ENCODE data around the gene FAM222A.

FAM222A gene

DNA sequence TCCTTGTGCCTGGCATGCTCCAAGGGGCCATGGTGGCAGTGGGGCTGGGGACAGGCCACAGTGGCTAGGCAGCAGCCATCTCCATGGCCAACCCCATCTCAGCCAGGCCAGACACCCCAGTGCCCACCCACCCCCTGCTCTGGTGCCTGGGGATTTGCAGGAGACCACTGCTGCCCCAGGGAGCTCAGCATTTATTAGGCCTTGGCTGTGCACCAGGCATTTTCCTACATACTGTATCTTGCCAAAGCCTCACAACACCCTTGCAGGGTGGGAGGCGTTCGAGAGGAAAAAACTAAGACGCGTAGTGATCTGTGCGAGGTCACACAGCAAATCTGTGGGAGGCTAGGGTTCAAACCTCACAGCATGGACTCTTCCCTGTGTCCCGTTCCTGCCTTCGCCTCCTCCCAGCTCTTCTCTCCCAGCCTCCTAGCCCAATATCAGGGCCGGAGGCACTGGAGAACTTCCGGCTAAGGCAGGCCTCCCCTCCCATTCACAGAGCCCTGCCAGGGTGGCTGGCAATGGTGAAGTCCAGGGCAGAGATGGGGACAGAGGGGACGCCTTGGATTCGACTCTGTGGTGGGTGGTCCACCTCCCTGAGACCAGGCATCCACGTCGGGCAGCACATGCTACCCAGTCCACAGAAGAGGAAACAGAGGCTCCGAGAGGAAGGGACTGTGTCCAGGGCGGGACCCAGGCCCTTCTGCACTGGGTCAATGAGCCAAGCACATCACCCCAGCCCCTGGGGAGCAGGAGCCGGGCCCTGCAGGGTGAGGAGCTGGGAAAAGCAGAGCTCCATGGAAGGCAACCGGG lies 57.4 kb downstream of the FAM222A start:
- DNase-seq (ENCODE audit: low read depth in 2 of 3, low spot score in 2 of 3): no peak

DNA sequence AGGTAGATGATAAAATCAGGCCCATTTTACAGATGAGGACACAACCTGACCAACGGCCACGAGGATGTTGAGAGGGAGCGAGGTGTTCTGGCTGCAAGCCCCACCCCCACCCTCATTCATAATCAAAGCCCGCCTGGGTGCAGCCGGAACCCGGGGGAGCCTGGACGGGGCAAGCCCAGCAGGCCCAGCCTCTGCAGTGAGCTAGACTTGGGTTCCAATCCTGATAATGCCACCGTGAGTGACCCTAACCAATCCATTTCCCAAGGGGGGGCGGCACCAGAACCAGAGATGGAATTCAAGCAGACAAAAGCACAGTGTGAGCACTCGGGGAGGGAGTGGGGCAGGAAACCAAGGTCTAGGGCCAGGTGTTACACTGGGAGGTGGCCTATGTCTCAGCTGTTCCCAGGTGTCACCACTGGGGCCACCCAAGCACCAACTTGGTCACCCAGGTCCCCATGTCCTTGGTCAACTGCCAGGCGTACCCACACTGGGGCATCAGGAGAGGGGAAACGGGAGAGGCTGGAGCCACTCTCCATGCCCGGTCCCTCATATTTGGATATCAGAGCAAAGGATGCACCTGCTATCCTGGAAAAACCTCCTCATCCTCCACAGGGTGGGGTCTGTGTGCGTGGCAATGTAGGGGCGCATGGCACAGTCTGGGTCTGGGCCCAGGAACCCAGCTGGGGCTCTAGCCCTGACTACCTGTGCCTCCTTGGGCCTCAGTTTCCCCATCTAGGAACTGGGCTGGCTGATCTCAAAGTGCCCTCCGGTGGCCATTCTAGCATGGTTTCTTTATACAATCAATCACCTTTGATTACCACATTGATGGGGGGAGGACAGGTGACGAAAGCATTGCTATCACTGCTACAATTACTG lies 58.4 kb downstream of the FAM222A start:
- DNase-seq (ENCODE audit: low read depth in 2 of 3, low spot score in 2 of 3): no peak

DNA sequence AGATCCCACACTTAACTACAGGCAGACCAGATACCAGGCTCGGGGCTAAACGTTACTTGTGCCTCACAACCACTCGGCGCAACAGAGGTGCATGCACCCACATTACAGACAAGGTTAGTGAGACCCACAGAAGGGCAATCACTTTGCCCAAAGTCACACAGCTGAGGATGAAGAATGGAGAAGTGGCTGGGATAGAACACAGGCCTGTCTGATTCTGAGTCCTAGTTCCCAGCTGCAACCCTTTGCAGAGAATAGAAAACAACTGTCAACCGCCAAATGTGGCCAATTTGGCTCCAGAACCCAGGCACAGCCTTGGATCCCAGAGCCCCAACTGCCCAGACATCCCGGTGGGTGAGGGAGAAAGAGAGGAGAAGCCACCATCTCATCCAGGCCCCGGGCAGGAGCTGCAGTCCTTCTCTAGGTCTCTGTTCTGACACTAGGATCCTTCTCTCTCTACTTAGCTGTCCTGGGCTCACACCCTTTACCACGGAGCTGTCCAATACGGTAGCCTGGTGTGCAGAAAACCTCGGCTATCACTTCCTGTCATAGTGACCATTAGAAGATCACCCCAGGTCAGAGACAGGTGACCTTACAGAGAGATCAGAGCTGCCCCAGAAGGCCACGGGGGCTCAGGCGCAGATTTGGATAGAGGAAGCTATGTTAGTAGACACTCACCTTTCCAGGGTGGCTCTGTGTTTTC lies 59.1 kb downstream of the FAM222A start:
- DNase-seq (ENCODE audit: low read depth in 2 of 3, low spot score in 2 of 3): no peak

DNA sequence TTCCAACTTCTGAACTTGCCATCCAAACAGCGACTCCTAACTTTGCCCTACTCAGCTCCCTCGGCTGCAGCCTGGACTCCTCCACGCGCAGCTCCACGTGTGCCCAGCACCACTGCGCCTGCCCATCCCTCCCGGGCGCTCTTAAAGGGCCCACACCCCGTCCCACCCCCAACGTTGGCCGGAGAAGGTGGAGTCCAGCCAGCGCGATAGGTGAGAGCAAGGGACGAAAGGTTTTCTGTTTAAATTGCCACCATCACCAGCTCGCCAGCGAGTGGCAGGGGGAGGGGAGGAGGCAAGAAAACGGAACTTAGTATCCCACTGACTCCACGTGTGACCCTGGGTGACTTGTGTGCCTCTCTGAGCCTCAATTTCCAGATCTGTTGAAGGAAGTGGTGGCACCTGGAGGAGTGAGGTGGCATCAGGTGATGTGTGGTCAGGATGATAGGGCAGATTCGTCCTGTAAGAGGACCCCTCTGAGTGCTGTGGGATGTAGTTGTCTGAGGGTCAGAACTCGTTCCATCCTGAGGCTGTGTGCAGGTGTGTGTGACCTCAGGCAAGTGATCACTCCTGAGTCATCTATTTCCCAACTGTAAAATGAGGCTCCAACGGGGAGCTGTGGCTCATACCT lies 59.9 kb downstream of the FAM222A start:
- no peak for DNase-seq (ENCODE audit: low read depth in 2 of 3, low spot score in 2 of 3)

DNA sequence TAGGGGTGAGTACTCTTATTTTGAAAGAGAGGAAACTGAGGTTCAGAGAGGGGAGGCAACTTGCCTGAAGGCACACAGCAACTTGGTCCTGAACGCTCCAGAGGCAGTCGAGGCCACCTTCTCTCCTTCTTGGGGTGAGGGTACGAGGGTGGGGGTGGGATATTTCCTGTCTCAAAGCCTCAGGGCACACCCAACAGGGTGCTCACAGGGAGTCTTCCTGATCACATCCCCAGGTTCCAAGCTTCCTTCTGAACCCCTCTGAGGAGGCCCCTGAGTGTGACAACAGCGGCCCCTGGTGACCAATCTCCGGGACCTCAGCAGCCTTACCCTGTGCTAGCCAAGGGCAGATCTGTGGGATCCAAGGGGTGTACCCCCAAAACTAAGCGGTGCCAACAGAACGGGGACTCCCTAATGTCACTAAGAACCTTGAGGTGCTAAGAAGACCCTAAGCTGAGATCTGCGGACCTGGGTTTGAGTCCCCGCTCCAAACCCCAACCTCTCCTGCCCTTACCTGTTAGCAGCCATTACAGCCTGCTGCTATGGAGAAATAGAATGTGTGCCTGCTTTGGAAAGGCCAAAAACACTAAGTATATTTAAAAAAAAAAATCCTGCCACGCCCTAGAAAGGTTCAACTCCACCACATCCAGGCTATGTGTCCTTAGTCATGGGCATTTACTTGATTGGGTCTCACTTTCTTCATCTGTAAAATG lies 61.7 kb downstream of the FAM222A start:
- DNase-seq (ENCODE audit: low read depth in 2 of 3, low spot score in 2 of 3): peak in 2 of 3 experiments; percentile 44 to 61

DNA sequence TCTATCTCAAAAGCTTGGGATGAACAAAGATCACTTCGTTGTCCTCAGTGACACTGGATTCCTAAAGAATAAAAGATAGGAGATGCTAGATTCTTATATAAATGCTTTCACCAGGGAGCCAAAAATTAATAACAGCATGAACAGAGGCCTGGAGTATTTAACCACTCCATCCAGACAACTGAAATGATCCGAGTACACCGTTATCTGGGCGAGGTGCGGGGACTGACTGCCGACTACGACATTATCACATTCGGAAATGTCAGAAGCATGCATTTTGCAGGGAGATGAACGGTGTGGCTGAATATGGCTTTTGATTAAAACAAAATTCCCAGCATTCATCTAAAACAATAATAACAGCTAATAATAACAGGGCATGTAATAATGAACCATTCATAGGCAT lies 63.0 kb downstream of the FAM222A start:
- no peak for DNase-seq (ENCODE audit: low read depth in 2 of 3, low spot score in 2 of 3)

DNA sequence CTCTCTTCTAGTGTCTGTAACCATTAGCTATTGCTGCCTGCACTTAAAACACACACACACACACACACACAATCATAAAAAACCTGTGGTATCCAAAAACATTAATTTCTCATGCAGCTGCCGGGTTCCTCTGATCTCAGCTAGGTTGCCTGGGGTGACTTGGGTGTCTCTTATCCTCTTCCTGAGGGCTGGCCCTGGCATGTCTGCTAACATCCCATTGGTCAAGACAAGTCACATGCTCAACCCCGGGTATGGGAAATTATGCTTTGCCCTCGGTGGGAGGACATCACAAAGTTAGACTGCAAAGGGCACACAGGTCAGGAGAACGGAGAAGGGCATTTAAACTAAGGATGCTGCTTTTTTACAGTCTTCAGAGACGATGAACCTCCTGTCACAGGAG lies 63.9 kb downstream of the FAM222A start:
- peak in 1 of 3 experiments; percentile 9 for DNase-seq (ENCODE audit: low read depth in 2 of 3, low spot score in 2 of 3)

DNA sequence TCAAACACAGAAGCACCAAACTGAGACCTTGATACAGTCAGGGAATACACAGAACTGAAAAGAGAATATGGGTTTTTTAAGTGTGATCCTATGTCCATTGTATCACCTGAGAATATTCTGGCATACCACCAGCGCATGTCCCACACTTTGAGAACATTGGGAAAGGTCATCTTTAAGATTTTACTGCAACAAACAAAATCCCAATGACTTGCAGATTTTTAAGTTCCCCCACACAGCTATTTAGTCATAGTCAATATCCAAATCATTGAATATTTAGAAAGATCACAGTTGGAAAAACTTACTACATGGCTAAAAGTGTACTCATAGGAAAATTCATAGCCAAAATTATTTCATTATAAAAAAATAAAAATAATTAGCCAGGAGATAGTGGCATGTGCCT lies 65.1 kb downstream of the FAM222A start:
- no peak for DNase-seq (ENCODE audit: low read depth in 2 of 3, low spot score in 2 of 3)

DNA sequence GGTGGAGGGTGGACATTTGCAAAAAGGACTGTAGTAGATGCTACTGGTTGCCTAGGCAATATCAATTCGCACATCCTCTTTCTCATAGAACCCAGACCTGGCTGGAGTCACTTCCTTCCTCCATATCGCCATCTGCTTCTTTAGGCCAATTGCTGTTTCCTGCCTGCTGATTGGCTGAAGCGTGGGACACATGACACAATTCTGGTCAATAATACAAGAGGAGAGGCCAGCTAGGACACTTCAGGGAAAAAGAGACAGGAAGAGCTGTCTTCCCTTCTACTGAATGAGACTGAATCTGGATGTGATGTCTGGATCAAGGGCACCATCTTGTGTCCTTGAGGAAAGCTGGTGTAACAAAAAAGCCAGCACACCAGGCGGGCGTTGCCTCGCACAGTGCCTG lies 65.8 kb downstream of the FAM222A start:
- DNase-seq (ENCODE audit: low read depth in 2 of 3, low spot score in 2 of 3): no peak

DNA sequence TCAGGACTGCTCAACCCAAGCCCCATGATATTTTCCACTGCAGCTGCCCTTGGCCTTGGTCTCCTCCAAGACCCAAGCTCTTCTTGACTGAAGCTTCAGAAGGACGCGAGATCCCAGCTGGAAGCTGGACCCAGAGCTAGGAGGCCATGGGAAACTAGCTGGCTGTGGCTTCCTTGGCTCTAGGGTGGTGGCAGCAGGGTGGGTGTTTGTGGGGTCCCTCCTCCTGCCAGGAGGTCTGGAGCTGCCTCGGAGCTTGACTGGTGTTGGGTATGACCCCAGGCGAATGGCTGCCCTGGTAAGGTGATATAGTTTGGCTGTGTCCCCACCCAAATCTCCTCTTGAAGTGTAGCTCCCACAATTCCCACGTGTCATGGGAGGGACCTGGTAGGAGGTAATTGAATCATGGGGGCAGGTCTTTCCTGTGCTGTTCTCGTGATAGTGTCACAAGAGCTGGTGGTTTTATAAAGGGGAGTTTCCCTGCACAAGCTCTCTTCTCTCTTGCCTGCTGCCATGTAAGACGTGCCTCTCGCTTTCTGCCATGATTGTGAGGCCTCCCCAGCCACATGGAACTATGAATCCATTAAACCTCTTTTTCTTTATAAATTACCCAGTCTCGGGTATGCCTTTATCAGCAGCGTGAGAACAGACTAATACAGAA lies 68.2 kb downstream of the FAM222A start:
- DNase-seq (ENCODE audit: low read depth in 2 of 3, low spot score in 2 of 3): no peak

DNA sequence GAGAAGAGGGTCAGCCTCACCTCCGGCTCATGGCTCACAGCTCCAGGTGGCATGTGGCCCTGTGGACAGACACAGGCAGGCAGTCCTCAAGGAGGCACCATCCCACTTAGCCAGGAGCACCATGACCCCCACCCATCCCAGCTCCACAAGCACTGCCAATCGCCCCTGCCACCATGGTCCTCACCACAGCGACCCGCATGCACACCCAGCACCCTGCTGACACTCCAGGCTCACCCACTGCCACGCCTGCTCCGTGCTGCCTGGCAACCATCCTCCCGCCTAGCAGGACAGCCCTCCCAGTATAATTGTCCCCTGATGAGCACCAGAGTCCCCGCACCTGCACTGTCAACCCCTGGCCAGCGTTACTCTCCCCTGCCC lies 68.7 kb downstream of the FAM222A start:
- no peak for DNase-seq (ENCODE audit: low read depth in 2 of 3, low spot score in 2 of 3)

DNA sequence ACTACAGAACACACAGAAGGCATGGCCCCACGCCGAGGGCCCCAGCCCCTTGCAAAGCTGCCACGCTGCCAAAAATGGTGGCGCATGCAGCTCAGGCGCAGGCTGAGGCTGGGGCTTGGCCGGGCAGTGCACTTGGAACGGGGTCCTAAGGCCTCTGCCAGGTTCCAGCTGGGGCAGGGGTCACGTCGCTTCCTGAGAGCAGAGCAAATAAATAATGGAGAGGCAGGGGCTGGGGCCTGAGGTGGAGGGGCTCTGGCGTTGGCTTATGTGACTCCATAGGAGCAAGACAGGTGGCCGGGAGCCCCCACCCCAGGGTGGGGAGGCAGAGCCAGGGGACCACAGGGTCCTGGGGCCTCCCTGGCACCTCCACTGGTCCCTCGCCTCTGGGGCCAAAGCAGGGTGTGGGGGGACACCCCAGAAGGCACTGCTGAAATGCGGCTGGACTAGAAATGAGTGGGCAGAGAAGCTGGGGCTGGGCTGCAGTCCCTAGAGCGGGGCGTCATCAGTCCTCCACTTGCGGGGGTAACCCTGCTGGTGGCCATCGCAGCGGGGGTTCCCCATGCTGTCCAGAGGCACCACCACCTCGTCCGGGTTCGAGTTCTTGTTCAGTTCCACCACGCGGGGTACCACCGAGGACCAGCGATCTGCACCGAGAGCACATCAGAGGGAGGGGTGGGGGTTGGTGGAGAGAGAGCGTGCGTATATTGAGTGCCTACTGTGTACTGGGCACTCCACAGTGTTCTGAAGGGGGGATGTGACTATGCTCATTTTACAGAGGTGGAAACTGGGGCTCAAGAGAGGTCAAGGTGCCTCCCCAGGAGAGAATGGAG lies 69.7 kb downstream of the FAM222A start:
- no peak for DNase-seq (ENCODE audit: low read depth in 2 of 3, low spot score in 2 of 3)

DNA sequence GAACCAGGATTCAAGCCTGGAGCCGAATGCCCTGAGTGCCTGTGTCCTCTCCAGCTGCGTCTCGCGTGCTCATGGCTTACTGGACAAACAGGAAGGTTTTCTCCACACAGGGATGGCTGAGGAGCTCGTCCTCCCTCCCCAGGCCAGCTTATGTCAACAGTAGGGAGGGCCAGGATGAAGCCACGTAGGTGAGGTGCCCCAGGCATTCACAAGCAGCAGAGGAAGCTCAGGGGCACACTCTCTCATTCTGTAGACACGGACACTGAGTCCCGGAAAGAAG lies 70.3 kb downstream of the FAM222A start:
- no peak for DNase-seq (ENCODE audit: low read depth in 2 of 3, low spot score in 2 of 3)

DNA sequence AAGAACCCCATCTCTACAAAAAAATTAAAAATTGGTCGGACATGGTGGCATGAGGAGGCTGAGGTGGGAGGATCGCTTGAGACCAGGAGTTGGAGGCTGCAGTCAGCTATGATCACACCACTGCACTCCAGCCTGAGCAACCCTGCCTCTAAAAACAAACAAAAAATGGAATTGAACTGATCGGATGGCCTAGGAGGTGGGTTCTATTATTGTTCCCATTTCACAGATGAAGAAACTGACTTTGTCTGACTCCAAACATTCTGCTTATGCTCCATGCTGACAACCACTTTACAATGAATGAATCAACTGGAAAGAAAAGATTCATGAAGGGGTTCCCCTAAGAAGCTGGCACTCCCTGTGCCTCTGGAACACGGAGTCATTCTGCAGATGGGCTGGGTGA lies 72.2 kb downstream of the FAM222A start:
- DNase-seq (ENCODE audit: low read depth in 2 of 3, low spot score in 2 of 3): no peak

DNA sequence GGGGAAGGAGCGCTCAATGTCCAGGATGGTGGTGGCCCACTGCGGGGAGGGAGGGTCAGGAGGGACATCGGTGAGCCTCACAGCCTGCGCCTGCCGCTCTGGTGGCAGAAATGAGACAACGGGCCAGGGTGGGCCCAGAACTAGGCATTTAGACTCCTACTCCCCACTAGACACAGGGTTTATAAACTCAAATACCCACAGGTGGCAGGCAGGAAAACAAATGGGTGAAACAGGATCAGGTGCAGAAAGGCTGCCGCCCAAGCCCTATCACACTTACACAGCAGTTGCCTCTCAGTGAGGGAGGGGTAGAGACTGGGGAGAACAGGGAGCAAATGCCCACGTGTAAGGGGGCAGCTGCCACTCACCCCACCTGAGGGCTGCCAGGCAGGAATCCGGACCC lies 73.2 kb downstream of the FAM222A start:
- DNase-seq (ENCODE audit: low read depth in 2 of 3, low spot score in 2 of 3): no peak

DNA sequence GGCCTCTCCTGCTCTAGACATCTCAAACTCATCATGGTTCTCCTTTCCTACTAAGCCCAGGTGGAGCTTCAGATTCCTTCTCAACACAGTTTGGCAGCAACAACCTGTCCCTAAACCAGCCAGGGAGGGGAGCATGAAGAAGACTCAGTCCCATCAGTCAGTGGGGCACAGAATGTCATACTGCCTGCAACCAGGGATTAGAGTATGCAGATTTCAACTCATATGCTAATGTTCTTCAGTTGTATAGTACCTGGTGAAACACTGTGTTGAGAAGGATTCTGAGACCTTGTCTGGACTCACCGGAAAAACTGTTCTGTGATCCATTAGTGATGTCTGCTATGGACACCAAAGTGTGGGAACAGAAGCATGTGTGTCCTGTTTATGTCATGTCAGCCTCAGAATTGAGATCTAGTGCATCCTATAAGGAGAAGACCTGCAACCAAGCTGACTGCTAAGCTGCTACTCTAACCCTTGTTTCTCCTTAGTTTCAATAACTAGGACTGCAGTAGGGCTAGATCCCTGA lies 76.0 kb downstream of the FAM222A start:
- no peak for DNase-seq (ENCODE audit: low read depth in 2 of 3, low spot score in 2 of 3)

DNA sequence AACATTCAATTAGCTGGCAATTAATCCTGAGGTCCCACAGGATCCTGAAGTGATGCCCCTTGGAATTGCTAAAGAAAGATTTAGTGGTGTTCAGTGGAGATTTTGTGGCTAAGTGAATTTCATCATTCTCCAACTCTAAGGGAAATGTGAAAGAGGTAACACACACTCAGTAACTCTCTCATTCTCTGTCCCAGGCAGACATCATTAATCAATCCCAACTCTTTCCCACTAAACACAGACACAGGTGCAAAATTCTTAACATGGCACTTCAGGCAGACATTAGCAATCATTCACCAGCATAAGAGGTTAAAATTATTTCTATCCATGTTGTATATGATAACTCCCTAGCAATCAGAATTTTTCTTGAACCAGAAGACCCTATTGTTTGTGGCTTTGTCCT lies 79.4 kb downstream of the FAM222A start:
- DNase-seq (ENCODE audit: low read depth in 2 of 3, low spot score in 2 of 3): no peak

DNA sequence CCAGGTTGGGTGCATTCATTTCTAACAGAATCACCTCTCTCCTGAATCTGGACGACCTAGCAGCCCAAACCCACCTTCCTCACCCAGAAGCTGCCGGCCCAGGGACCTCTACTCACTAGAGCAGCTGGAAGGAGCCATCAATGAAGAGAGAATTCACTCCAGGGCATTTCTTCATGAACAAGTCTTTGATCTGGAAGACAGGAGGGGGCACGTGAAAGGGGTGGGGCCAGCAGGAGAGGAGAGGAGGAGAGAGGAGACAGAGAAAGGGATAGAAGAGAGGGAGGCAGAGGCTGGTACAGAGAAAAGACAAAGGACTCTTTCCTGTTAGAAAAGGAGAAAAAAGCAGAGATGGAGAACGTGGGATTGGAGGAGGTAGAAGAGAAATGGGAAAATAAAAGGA lies 79.8 kb downstream of the FAM222A start:
- no peak for DNase-seq (ENCODE audit: low read depth in 2 of 3, low spot score in 2 of 3)

DNA sequence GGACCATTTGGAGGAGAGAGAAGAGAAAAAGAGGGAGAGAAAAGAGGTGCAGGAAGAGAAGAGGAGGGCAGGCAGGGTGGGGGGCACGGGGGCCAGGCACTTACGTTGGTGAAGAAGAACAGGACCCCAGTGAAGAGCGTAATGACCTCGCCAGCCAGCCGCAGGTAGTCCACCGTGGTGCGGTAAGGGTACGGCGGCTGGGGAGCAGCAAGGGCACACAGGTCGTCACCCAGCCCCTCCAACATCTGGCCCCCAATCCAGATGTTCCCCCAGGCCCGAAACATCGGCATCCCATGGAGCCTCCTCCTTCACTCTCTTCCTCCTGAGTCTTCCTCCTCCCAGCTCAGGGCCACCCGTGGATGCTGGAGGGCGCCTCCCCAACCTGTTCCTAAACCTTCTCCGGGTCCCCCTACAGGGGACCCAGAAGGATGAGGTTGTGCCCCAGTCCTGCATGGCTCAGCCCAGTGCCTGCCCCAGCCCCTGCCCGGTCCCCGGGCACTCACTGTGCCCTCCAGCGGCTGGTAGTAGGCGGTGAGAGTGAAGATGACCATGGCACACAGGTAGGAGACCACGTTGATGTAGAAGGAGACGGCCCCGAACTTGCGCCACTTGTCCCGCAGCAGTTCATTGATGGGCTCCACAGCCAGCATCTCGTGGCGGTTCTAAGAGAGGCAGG lies 80.3 kb downstream of the FAM222A start:
- no peak for DNase-seq (ENCODE audit: low read depth in 2 of 3, low spot score in 2 of 3)
